SK-N-SH (cell line): ENCODE measurements around the gene SFRP5. TPM values are rescaled to one million over a fixed set of nuclear protein-coding genes. Genes with fewer than 3 reads are reported as not detected.

Experiments
- CTCF ChIA-PET: fragments of 300-600, 350-600 bp; formaldehyde crosslinking; extraction: SDS; loops from one replicate; lab custom pipeline; 2021; lab: Yijun Ruan, JAX
- POLR2A ChIA-PET: fragments of 350-600 bp; sonication (Branson Sonifier 250); formaldehyde crosslinking; extraction: SDS; loops from one replicate; lab custom pipeline; 2020; ENCODE audit warnings: antibody characterized with exemption, inconsistent platforms; lab: Yijun Ruan, JAX
- DNase-seq: peaks from one replicate; pipeline ENCODE4 v3.0.0; 2012
- H2AFZ ChIP-seq: fragments of 200-600 bp; sonication (generic); 2 replicates; pipeline ENCODE4 v1.8.1; 2016; ENCODE audit warnings: antibody characterized with exemption, mild to moderate bottlenecking, low read depth
- H3F3A ChIP-seq: fragments of 200-600 bp; sonication (generic); replicated peaks from 2 replicates; pipeline ENCODE3; 2016; ENCODE audit warnings: antibody characterized with exemption, mild to moderate bottlenecking; ENCODE audit not compliant: insufficient read depth
- H3K27ac ChIP-seq, 2 experiments: fragments of 200-500 bp in 1 of 2; fragments of 200-600 bp in 1 of 2; sonication (Bioruptor generic) in 1 of 2; sonication (generic), shearing (Covaris generic) in 1 of 2; 2 replicates each; pipeline versions ENCODE4 v1.5.1 to v1.6.1; 2014 to 2016; ENCODE audit warnings: low read depth in 2 of 2, inconsistent platforms in 1 of 2, low read length in 1 of 2, mild to moderate bottlenecking in 1 of 2, mixed read lengths in 1 of 2
- H3K27me3 ChIP-seq: fragments of 200-600 bp; sonication (generic), shearing (Covaris generic); 2 replicates; pipeline ENCODE4 v1.6.1; 2016; ENCODE audit warnings: mixed run types; ENCODE audit not compliant: insufficient read depth
- H3K36me3 ChIP-seq, 2 experiments: fragments of 200-500 bp in 1 of 2; fragments of 200-600 bp in 1 of 2; sonication (Bioruptor generic) in 1 of 2; sonication (generic) in 1 of 2; replicated peaks in 1 of 2; 2 replicates each; pipeline versions ENCODE3 to v1.5.1; 2014 to 2016; ENCODE audit warnings: low read length in 1 of 2, mild to moderate bottlenecking in 1 of 2; ENCODE audit not compliant: insufficient read depth in 2 of 2, control insufficient read depth in 1 of 2
- H3K4me1 ChIP-seq, 2 experiments: fragments of 200-500 bp in 1 of 2; fragments of 200-600 bp in 1 of 2; sonication (Bioruptor generic) in 1 of 2; sonication (generic), shearing (Covaris generic) in 1 of 2; 2 replicates each; pipeline versions ENCODE4 v1.5.1 to v1.6.1; 2014 to 2016; ENCODE audit warnings: low read depth in 1 of 2, low read length in 1 of 2, mixed run types in 1 of 2; ENCODE audit not compliant: insufficient read depth in 2 of 2, control insufficient read depth in 1 of 2
- H3K4me2 ChIP-seq: fragments of 200-600 bp; sonication (generic), shearing (Covaris generic); 2 replicates; pipeline ENCODE4 v1.6.1; 2017; ENCODE audit warnings: mixed run types
- H3K4me3 ChIP-seq, 2 experiments: fragments of 200-500 bp in 1 of 2; fragments of 200-600 bp in 1 of 2; sonication (Bioruptor generic) in 1 of 2; sonication (generic), shearing (Covaris generic) in 1 of 2; 2 replicates each; pipeline versions ENCODE4 v1.5.1 to v1.8.1; 2014 to 2016; ENCODE audit warnings: low read depth in 2 of 2, inconsistent platforms in 1 of 2, low read length in 1 of 2, mild to moderate bottlenecking in 1 of 2, mixed read lengths in 1 of 2, moderate library complexity in 1 of 2
- H3K79me2 ChIP-seq: fragments of 200-600 bp; sonication (generic); 2 replicates; pipeline ENCODE4 v1.8.1; 2017; ENCODE audit warnings: mild to moderate bottlenecking; ENCODE audit not compliant: insufficient read depth
- H3K9ac ChIP-seq: fragments of 200-600 bp; sonication (generic); 2 replicates; pipeline ENCODE4 v1.6.1; 2017; ENCODE audit warnings: mixed run types
- H3K9me2 ChIP-seq: fragments of 200-600 bp; sonication (generic); 2 replicates; pipeline ENCODE4 v1.6.1; 2017; ENCODE audit warnings: mixed run types
- H3K9me3 ChIP-seq: fragments of 200-600 bp; sonication (generic); 2 replicates; pipeline ENCODE4 v1.6.1; 2017; ENCODE audit warnings: mixed run types, mild to moderate bottlenecking, moderate library complexity
- H4K20me1 ChIP-seq: fragments of 200-600 bp; sonication (generic); 2 replicates; pipeline ENCODE4 v1.6.1; 2017; ENCODE audit warnings: mild to moderate bottlenecking, mixed run types; ENCODE audit not compliant: insufficient read depth
- ELF1 ChIP-seq: IDR thresholded peaks from 2 replicates; pipeline ENCODE4 v1.4.0; 2012
- FOSL2 ChIP-seq: IDR thresholded peaks from 2 replicates; pipeline ENCODE4 v1.4.0; 2012; ENCODE audit warnings: low read depth, mild to moderate bottlenecking, moderate library complexity, borderline replicate concordance
- FOXM1 ChIP-seq: IDR thresholded peaks from 2 replicates; pipeline ENCODE4 v1.4.0; 2012; ENCODE audit warnings: low read depth, mild to moderate bottlenecking
- IRF3 ChIP-seq: fragments of 150-350 bp; IDR thresholded peaks from 2 replicates; pipeline ENCODE4 v1.6.1; 2016; ENCODE audit warnings: mild to moderate bottlenecking, low read depth, low read length
- JUND ChIP-seq: IDR thresholded peaks from 2 replicates; pipeline ENCODE4 v1.4.0; 2012
- MXI1 ChIP-seq: IDR thresholded peaks from 2 replicates; pipeline ENCODE4 v1.6.1; 2012; ENCODE audit warnings: mild to moderate bottlenecking, low read depth, low read length, improper control_type of control experiment
- NFIC ChIP-seq: IDR thresholded peaks from 2 replicates; pipeline ENCODE4 v1.4.0; 2012; ENCODE audit warnings: borderline replicate concordance
- NRF1 ChIP-seq: IDR thresholded peaks from 2 replicates; pipeline ENCODE4 v1.6.1; 2012; ENCODE audit warnings: low read depth, mild to moderate bottlenecking, low read length
- PBX3 ChIP-seq: IDR thresholded peaks from 2 replicates; pipeline ENCODE4; 2012
- POLR2AphosphoS5 ChIP-seq: IDR thresholded peaks from 2 replicates; pipeline ENCODE4 v1.6.1; 2012; ENCODE audit warnings: low read depth, low read length
- RCOR1 ChIP-seq: fragments of 150-350 bp; IDR thresholded peaks from 2 replicates; pipeline ENCODE4 v1.6.1; 2017; ENCODE audit warnings: antibody characterized with exemption, low read length
- RFX5 ChIP-seq: IDR thresholded peaks from 2 replicates; pipeline ENCODE4 v1.6.1; 2012; ENCODE audit warnings: mild to moderate bottlenecking, improper control_type of control experiment, low read length
- RXRA ChIP-seq: IDR thresholded peaks from 2 replicates; pipeline ENCODE4 v1.4.0; 2012; ENCODE audit warnings: low read depth, mild to moderate bottlenecking, borderline replicate concordance
- TAF1 ChIP-seq: IDR thresholded peaks from 2 replicates; pipeline ENCODE4 v1.6.1; 2012; ENCODE audit warnings: low read depth, mild to moderate bottlenecking, low read length, moderate library complexity, borderline replicate concordance
- WGBS: methylation state at CpG from one replicate; pipeline ENCODE4 v1.1.6; 2017; ENCODE audit warnings: low lambda C conversion rate; 5-methylcytosine and 5-hydroxymethylcytosine counted together
- polyA plus RNA-seq, 3 experiments: library from polyadenylated mRNA; depleted of rRNA; stranded (reverse); fragments of >200 nt; gene quantifications; 2 replicates each; pipeline ENCODE4 v1.2.3, GENCODE V29; 2012
- TF ChIP-seq, protein P1 (sequence below): fragments of 150-350 bp; IDR thresholded peaks from 2 replicates; pipeline ENCODE4 v1.6.1; 2017; ENCODE audit warnings: antibody characterized with exemption, low read length, low read depth, borderline replicate concordance
- TF ChIP-seq, protein P2 (sequence below): IDR thresholded peaks from 2 replicates; pipeline ENCODE4 v1.4.0; 2012; ENCODE audit warnings: low read depth

The SFRP5 gene
- polyA plus RNA-seq, 1 of the 3 experiments (the other 2 are of a cell fraction) = not detected

GRCh38 chr10:97780841-97781617 lies 9.2 kb upstream of the SFRP5 start:
- H3K27me3 ChIP-seq = no peaks in the 10 kb centered on the region; the same call in 1 of the 2 replicates
- H3F3A ChIP-seq = no peaks in the 10 kb centered on the region
- 64% methylated on average over 6 of the region's 7 CpGs for WGBS
- H3K79me2 ChIP-seq = no peaks in the 10 kb centered on the region
- TF ChIP-seq, protein P1, sequence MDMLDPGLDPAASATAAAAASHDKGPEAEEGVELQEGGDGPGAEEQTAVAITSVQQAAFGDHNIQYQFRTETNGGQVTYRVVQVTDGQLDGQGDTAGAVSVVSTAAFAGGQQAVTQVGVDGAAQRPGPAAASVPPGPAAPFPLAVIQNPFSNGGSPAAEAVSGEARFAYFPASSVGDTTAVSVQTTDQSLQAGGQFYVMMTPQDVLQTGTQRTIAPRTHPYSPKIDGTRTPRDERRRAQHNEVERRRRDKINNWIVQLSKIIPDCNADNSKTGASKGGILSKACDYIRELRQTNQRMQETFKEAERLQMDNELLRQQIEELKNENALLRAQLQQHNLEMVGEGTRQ = no peak
- TF ChIP-seq TAF1 (no peak), ELF1 (no peak), FOXM1 (no peak), POLR2AphosphoS5 (no peak), NRF1 (no peak), JUND (no peak), RXRA (no peak), FOSL2 (no peak), NFIC (no peak), IRF3 (no peak), RFX5 (no peak), PBX3 (no peak), RCOR1 (no peak), MXI1 (no peak)
- TF ChIP-seq, protein P2, sequence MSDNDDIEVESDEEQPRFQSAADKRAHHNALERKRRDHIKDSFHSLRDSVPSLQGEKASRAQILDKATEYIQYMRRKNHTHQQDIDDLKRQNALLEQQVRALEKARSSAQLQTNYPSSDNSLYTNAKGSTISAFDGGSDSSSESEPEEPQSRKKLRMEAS = no peak
- DNase-seq = peak; percentile 57
- POLR2A ChIA-PET = interaction anchor here (0.9 kb wide), 1 partner anchor 88 kb away, joined by 3 read pairs; no protein-coding TSS in a partner anchor
- H3K27ac ChIP-seq = peak overlapping the region in 1 of 2 experiments; percentile 91; a peak in 2 of 4 replicates
- CTCF ChIA-PET = interaction anchor here (0.9 to 7.6 kb wide), 11 partner anchors 9 to 265 kb away, joined by 3 to 58 read pairs (median 5); partner anchors contain the start of gene SFRP5
- H3K4me2 ChIP-seq = no peak overlapping the region
- H4K20me1 ChIP-seq = no peaks in the 10 kb centered on the region
- H3K4me1 ChIP-seq = peaks cover 0 to 36% of the 10 kb centered on the region in 2 experiments; a peak in 2 of 4 replicates
- H3K36me3 ChIP-seq = no peaks in the 10 kb centered on the region
- H3K4me3 ChIP-seq = no peak overlapping the region
- H3K9me3 ChIP-seq = no peaks in the 10 kb centered on the region
- no peaks in the 10 kb centered on the region for H3K9me2 ChIP-seq
- no peak overlapping the region for H2AFZ ChIP-seq
- no peak overlapping the region for H3K9ac ChIP-seq
